Hepatocyte (in vitro differentiated cells): ENCODE measurements around the gene PIM3.

Experiments
- EZH2 ChIP-seq: fragments of 200-600 bp; sonication (generic); IDR thresholded peaks from 2 replicates; pipeline ENCODE4 v1.6.1; 2016; ENCODE audit warnings: antibody characterized with exemption, mild to moderate bottlenecking, borderline replicate concordance
- TF ChIP-seq, protein P1 (sequence below): fragments of 200-600 bp; sonication (generic); IDR thresholded peaks from 2 replicates; pipeline ENCODE4 v1.5.1; 2016; ENCODE audit warnings: antibody characterized with exemption, mild to moderate bottlenecking; ENCODE audit not compliant: poor library complexity

DNA sequence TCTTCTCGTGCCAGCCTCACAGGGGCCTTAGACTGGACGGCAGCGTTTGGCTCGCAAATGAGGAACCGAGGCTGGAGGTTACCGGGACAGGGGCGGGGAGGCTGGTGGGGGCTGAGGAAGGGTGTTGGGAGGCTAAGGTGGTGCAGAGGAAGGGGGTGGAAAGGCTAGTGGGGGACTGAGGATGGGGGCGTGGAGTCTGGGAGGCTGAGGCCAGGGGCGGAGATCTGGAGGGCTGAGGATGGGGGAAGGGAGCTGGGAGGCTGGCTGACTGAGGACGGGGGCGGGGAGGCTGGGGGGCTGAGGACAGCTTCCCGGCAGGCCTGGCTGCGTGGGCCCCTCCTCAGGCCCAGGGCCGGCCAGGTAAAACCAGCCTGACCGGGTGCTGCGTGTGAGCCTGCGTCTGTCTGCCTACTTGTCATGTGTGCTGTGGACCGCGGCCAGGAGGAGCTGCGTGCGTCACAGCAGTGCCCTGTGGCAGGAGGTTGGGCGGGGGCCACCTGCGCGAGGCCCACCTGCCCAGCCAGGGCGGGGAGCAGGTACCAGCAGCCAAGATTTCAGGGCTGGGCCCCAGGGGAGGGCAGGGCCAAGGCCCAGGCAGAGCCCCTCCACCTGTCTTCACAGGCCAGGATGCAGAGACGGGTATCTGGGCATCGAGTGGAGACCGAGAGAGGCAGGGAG lies 9.4 kb upstream of the PIM3 start:
- TF ChIP-seq, protein P1, sequence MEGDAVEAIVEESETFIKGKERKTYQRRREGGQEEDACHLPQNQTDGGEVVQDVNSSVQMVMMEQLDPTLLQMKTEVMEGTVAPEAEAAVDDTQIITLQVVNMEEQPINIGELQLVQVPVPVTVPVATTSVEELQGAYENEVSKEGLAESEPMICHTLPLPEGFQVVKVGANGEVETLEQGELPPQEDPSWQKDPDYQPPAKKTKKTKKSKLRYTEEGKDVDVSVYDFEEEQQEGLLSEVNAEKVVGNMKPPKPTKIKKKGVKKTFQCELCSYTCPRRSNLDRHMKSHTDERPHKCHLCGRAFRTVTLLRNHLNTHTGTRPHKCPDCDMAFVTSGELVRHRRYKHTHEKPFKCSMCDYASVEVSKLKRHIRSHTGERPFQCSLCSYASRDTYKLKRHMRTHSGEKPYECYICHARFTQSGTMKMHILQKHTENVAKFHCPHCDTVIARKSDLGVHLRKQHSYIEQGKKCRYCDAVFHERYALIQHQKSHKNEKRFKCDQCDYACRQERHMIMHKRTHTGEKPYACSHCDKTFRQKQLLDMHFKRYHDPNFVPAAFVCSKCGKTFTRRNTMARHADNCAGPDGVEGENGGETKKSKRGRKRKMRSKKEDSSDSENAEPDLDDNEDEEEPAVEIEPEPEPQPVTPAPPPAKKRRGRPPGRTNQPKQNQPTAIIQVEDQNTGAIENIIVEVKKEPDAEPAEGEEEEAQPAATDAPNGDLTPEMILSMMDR: no peak
- no peak for TF ChIP-seq EZH2
